Gastrocnemius medialis (tissue), 4 donors: ENCODE data around the gene PPM1L.

Experiments used
- CTCF ChIP-seq, 5 experiments: fragments of 450-650 bp in 3 of 5; fragments of 200-600 bp in 2 of 5; sonication (generic) in 2 of 5; IDR thresholded peaks in 4 of 5; conservative IDR thresholded peaks in 1 of 5; 1 replicate in 4 of 5; 2 replicates in 1 of 5; pipeline ENCODE4 v1.5.1; 2016 to 2019; ENCODE audit warnings: antibody characterized with exemption in 5 of 5, mild to moderate bottlenecking in 3 of 5, moderate library complexity in 3 of 5
- POLR2A ChIP-seq, 2 donors: fragments of 450-650 bp; IDR thresholded peaks; one replicate each; pipeline ENCODE4 v1.6.1; 2017; ENCODE audit warnings: antibody characterized with exemption in 2 of 2, mild to moderate bottlenecking in 2 of 2, moderate library complexity in 2 of 2

DNA sequence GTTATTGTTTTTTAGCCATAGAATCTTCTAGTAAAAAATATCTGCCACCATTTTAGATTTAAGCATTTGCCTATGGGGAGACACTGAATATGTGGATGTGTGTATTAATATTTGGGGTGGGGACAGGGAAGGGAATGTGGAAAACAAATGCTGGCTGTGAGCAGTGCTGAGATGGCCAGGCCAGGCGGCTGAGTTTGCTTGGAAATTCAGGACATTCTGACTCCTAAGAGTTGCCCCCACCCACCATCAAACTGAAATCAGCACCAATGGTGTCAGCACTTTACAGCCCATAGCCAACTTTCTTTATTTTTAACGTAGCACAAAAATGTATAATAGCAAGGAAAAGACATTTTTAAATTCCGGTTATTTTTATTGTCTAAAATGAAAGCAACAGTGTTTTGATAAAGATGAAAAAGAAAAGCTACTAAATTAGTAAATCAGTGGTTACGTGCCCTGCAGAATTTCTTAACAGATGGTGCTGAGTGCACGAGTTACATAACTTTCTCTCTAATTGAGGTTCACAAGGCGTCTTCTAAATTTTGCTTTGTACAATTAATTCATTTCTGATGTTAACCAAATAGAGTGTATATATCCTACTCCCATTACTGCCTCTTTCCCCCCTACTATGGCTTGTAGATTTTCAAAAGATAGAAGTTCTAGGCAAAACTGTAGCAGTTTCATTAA lies 315.1 kb downstream of the PPM1L start:
- TF ChIP-seq POLR2A (IDR thresholded peaks at IDR 0.05) (no peak), CTCF (IDR thresholded peaks at IDR 0.05 in 4 of 5, conservative IDR thresholded peaks at IDR 0.05 in 1 of 5) (no peak)
